Stimulated activated CD8-positive, alpha-beta memory T cell treated with anti-CD3 and anti-CD28 coated beads, Interleukin-15, amount 100 ng/mL, for 24 hours (primary cell): ENCODE data around the gene G6PC3.

Experiments used
- DNase-seq: peaks from one replicate; pipeline ENCODE4 v3.0.0-alpha.2; 2020; ENCODE audit warnings: low read depth

The G6PC3 gene

GRCh38 chr17:44123356-44124117 is 53.0 kb downstream of the G6PC3 start, which contains the start of gene HDAC5:
Gene HDAC5, minus strand, starts transcription at chr17:44123641. Its CDS starts 6,126 bp downstream, at chr17:44117515.
- DNase-seq = peak; percentile 87

- no peak for DNase-seq
Measured at GRCh38 chr17:44124118-44124438, 53.5 kb downstream of the G6PC3 start.
